T-cell (primary cell): ENCODE measurements around the gene TYRO3. TPM values are rescaled to one million over a fixed set of nuclear protein-coding genes. Genes with fewer than 3 reads are reported as not detected.

ENCODE experiments used
- ATAC-seq, 4 experiments: fragments of 200-7000 bp in 3 of 4; fragments of 150-1000 bp in 1 of 4; cut with Tn5 transposase; replicated peaks in 1 of 4; 1 replicate in 3 of 4; 2 replicates in 1 of 4; pipeline ENCODE4 v1.10.0; 2021; ENCODE audit warnings: moderate library complexity in 3 of 4, mild to moderate bottlenecking in 2 of 4, moderate number of reproducible peaks in 1 of 4
- CTCF ChIA-PET, 2 donors: fragments of 300-600 bp; sonication (Branson Sonifier 250); formaldehyde crosslinking; loops; one replicate each; lab custom pipeline; 2022; ENCODE audit warnings: antibody characterized with exemption in 2 of 2; lab: Charles Lee
- POLR2A ChIA-PET, 2 donors: fragments of 300-600 bp; sonication (Branson Sonifier 250); formaldehyde crosslinking; loops; one replicate each; lab custom pipeline; 2022; ENCODE audit warnings: antibody characterized with exemption in 2 of 2; lab: Charles Lee
- DNase-seq, 35 experiments: peaks; one replicate each; pipeline versions ENCODE4 v3.0.0 to v3.0.0-alpha.2; 2013 to 2023
- H3K27ac ChIP-seq: one replicate; pipeline ENCODE4 v1.5.1; 2013; ENCODE audit warnings: low read length
- H3K27me3 ChIP-seq, 2 experiments: replicated peaks in 1 of 2; 1 replicate in 1 of 2; 2 replicates in 1 of 2; pipeline versions ENCODE4 v1.6.1 to v1.7.0; 2013; ENCODE audit warnings: low read length in 1 of 2, mixed read lengths in 1 of 2; ENCODE audit not compliant: control insufficient read depth in 2 of 2, insufficient read depth in 2 of 2; ENCODE audit errors: extremely low read depth in 1 of 2
- H3K36me3 ChIP-seq, 2 donors: 1 replicate in 1 of 2; 2 replicates in 1 of 2; pipeline versions ENCODE4 v1.6.1 to v1.7.0; 2013; ENCODE audit warnings: low read length in 1 of 2; ENCODE audit not compliant: control insufficient read depth in 2 of 2, insufficient read depth in 1 of 2; ENCODE audit errors: extremely low read depth in 1 of 2
- H3K4me1 ChIP-seq, 2 experiments: 1 replicate in 1 of 2; 2 replicates in 1 of 2; pipeline versions ENCODE4 v1.6.1 to v1.7.0; 2013; ENCODE audit warnings: low read length in 2 of 2, mixed read lengths in 1 of 2; ENCODE audit not compliant: insufficient read depth in 2 of 2, control insufficient read depth in 1 of 2; ENCODE audit errors: extremely low read depth in 1 of 2
- H3K4me3 ChIP-seq, 2 donors: 1 replicate in 1 of 2; 2 replicates in 1 of 2; pipeline versions ENCODE4 v1.5.1 to v1.7.0; 2013; ENCODE audit warnings: mild to moderate bottlenecking in 2 of 2, low read length in 1 of 2, moderate library complexity in 1 of 2; ENCODE audit not compliant: control insufficient read depth in 1 of 2; ENCODE audit errors: extremely low read depth in 1 of 2
- H3K9me3 ChIP-seq: 2 replicates; pipeline ENCODE4 v1.7.0; 2013
- H3K27ac Mint-ChIP-seq, 2 donors: one replicate each; pipeline ENCODE4 v1.8.0; 2020 to 2021; ENCODE audit warnings: mild to moderate bottlenecking in 2 of 2, mixed read lengths in 2 of 2
- H3K27me3 Mint-ChIP-seq, 2 donors: one replicate each; pipeline ENCODE4 v1.8.0; 2021 to 2022; ENCODE audit warnings: mixed read lengths in 2 of 2
- H3K36me3 Mint-ChIP-seq: one replicate; pipeline ENCODE4 v1.8.0; 2021; ENCODE audit warnings: mixed read lengths
- H3K4me1 Mint-ChIP-seq, 3 donors: one replicate each; pipeline ENCODE4 v1.8.0; 2020 to 2022; ENCODE audit warnings: mixed read lengths in 3 of 3, mild to moderate bottlenecking in 1 of 3
- H3K4me3 Mint-ChIP-seq, 3 donors: one replicate each; pipeline ENCODE4 v1.8.0; 2020 to 2022; ENCODE audit warnings: mild to moderate bottlenecking in 3 of 3, mixed read lengths in 3 of 3, moderate library complexity in 3 of 3
- H3K9me3 Mint-ChIP-seq, 3 donors: one replicate each; pipeline ENCODE4 v1.8.0; 2020 to 2022; ENCODE audit warnings: mixed read lengths in 3 of 3
- WGBS: methylation state at CpG from one replicate; pipeline ENCODE4 v1.1.5; 2013; ENCODE audit warnings: missing lambda C conversion rate; ENCODE audit not compliant: insufficient coverage; 5-methylcytosine and 5-hydroxymethylcytosine counted together
- total RNA-seq, 35 experiments: library from RNA in 6 of 35; stranded (reverse) in 6 of 35; fragments of 120-200 nt in 1 of 35; gene quantifications; one replicate each; pipeline versions ENCODE4 v1.2.1 to v1.2.4 and lab custom pipeline; 2013 to 2026

Gene TYRO3
- total RNA-seq, 5 donors from 2014 or later (not counting 1 experiment from before 2014, with no cell fraction given), result 0.62 to 1.5 (median 0.78) TPM; not detected in 1

- ATAC-seq (no peak), DNase-seq (no peak)
- CTCF ChIA-PET, result no interaction called here
- no peak overlapping the region for H3K4me3 Mint-ChIP-seq
- H3K36me3 Mint-ChIP-seq, result peaks cover 48% of the 10 kb centered on the region
- Histone ChIP-seq H3K9me3 (no peaks in the 10 kb centered on the region), H3K4me1 (no peaks in the 10 kb centered on the region), H3K4me3 (no peak overlapping the region), H3K27ac (no peak overlapping the region), H3K36me3 (peaks cover 29 to 77% of the 10 kb centered on the region in 2 donors), H3K27me3 (no peaks in the 10 kb centered on the region)
- H3K9me3 Mint-ChIP-seq, result no peaks in the 10 kb centered on the region
- peaks cover 0 to 5% (median 0%) of the 10 kb centered on the region in 3 donors for H3K4me1 Mint-ChIP-seq
- H3K27me3 Mint-ChIP-seq, result no peaks in the 10 kb centered on the region
- POLR2A ChIA-PET, result no interaction called here
- WGBS, result 94% methylated on average over 3 of the region's 6 CpGs
- H3K27ac Mint-ChIP-seq, result no peak overlapping the region
These were observed 28.6 kb upstream of the TYRO3 start for GRCh38 chr15:41530363-41530956.

GRCh38 chr15:41535544-41535943, 23.5 kb upstream of the TYRO3 start:
- ATAC-seq (no peak), DNase-seq (no peak)
- H3K4me1 ChIP-seq, result peaks cover 0 to 6% of the 10 kb centered on the region in 2 experiments
- Mint-ChIP-seq H3K27me3 (no peaks in the 10 kb centered on the region), H3K4me1 (peaks cover 0 to 10% (median 7%) of the 10 kb centered on the region in 3 donors), H3K9me3 (no peaks in the 10 kb centered on the region), H3K27ac (no peak overlapping the region), H3K36me3 (peaks cover 35% of the 10 kb centered on the region), H3K4me3 (no peak overlapping the region)
- H3K4me3 ChIP-seq, result no peak overlapping the region
- no peaks in the 10 kb centered on the region for H3K27me3 ChIP-seq
- no peaks in the 10 kb centered on the region for H3K9me3 ChIP-seq
- 83% methylated on average over 1 of the region's 1 CpG for WGBS
- H3K27ac ChIP-seq, result no peak overlapping the region
- H3K36me3 ChIP-seq, result peaks cover 17 to 46% of the 10 kb centered on the region in 2 donors
- POLR2A ChIA-PET, result no interaction called here
- CTCF ChIA-PET, result no interaction called here

- CTCF ChIA-PET, result no interaction called here
These were observed 22.1 kb upstream of the TYRO3 start for GRCh38 chr15:41536866-41537265.

GRCh38 chr15:41543521-41543870, 15.5 kb upstream of the TYRO3 start:
- peak overlapping the region; percentile 81 to 90 for H3K27ac Mint-ChIP-seq
- H3K36me3 Mint-ChIP-seq, result no peaks in the 10 kb centered on the region
- ChIA-PET POLR2A (interaction anchor here in 1 of 2 donors (0.5 kb wide), 1 partner anchor 626 kb away, joined by 6 read pairs; no protein-coding TSS in a partner anchor), CTCF (interaction anchor here in 1 of 2 donors (2.6 kb wide), 1 partner anchor 14 kb away, joined by 21 read pairs; no protein-coding TSS in a partner anchor)
- H3K27ac ChIP-seq, result peak overlapping the region; percentile 47
- peaks cover 5 to 15% of the 10 kb centered on the region in 2 experiments for H3K4me1 ChIP-seq
- H3K4me3 ChIP-seq, result peak overlapping the region; percentile 66 to 99
- no peaks in the 10 kb centered on the region for H3K36me3 ChIP-seq
- H3K27me3 Mint-ChIP-seq, result no peaks in the 10 kb centered on the region
- no peaks in the 10 kb centered on the region for H3K27me3 ChIP-seq
- ATAC-seq (no peak), DNase-seq (no peak)
- H3K9me3 Mint-ChIP-seq, result no peaks in the 10 kb centered on the region
- H3K9me3 ChIP-seq, result no peaks in the 10 kb centered on the region
- peak overlapping the region; percentile 92 to 94 (median 93) for H3K4me3 Mint-ChIP-seq
- H3K4me1 Mint-ChIP-seq, result peaks cover 15 to 34% (median 17%) of the 10 kb centered on the region in 3 donors
- WGBS, result 0% methylated on average over 2 of the region's 8 CpGs

More at GRCh38 chr15:41536866-41537265, 22.1 kb upstream of the TYRO3 start:
- no peaks in the 10 kb centered on the region for H3K9me3 Mint-ChIP-seq
- peaks cover 0 to 16% (median 7%) of the 10 kb centered on the region in 3 donors for H3K4me1 Mint-ChIP-seq
- Histone ChIP-seq H3K9me3 (no peaks in the 10 kb centered on the region), H3K27ac (no peak overlapping the region), H3K27me3 (no peaks in the 10 kb centered on the region), H3K36me3 (peaks cover 12 to 38% of the 10 kb centered on the region in 2 donors), H3K4me3 (no peak overlapping the region), H3K4me1 (peaks cover 0 to 6% of the 10 kb centered on the region in 2 experiments)
- no peak for DNase-seq
- POLR2A ChIA-PET, result no interaction called here
- no peak overlapping the region for H3K4me3 Mint-ChIP-seq
- H3K27me3 Mint-ChIP-seq, result no peaks in the 10 kb centered on the region
- WGBS, result 86% methylated on average over 10 of the region's 11 CpGs
- peaks cover 27% of the 10 kb centered on the region for H3K36me3 Mint-ChIP-seq
- no peak overlapping the region for H3K27ac Mint-ChIP-seq
- ATAC-seq, result no peak

GRCh38 chr15:41544650-41545015, 14.4 kb upstream of the TYRO3 start:
- H3K27ac Mint-ChIP-seq, result peak overlapping the region; percentile 9 to 90
- Histone ChIP-seq H3K4me3 (peak overlapping the region; percentile 66 to 99), H3K36me3 (no peaks in the 10 kb centered on the region), H3K9me3 (no peaks in the 10 kb centered on the region), H3K27ac (no peak overlapping the region), H3K4me1 (peaks cover 5 to 15% of the 10 kb centered on the region in 2 experiments), H3K27me3 (peaks cover 0 to 5% of the 10 kb centered on the region in 2 experiments)
- no peaks in the 10 kb centered on the region for H3K9me3 Mint-ChIP-seq
- peak overlapping the region; percentile 92 to 94 (median 93) for H3K4me3 Mint-ChIP-seq
- ChIA-PET CTCF (interaction anchor here (0.5 to 2.6 kb wide), 5 partner anchors 13 to 733 kb away, joined by 4 to 21 read pairs (median 5); no protein-coding TSS in a partner anchor), POLR2A (interaction anchor here in 1 of 2 donors (0.5 to 0.9 kb wide), 3 partner anchors 30 to 393 kb away, joined by 3 to 10 read pairs (median 6); no protein-coding TSS in a partner anchor)
- ATAC-seq (peak in 1 of 4 experiments; percentile 8), DNase-seq (peak in 20 of 35 experiments; percentile 6 to 61 (median 22))
- WGBS, result 70% methylated on average over 10 of the region's 15 CpGs
- no peaks in the 10 kb centered on the region for H3K36me3 Mint-ChIP-seq
- H3K27me3 Mint-ChIP-seq, result no peaks in the 10 kb centered on the region
- H3K4me1 Mint-ChIP-seq, result peaks cover 15 to 34% (median 17%) of the 10 kb centered on the region in 3 donors

- no peak for DNase-seq
- no peak for ATAC-seq
- Mint-ChIP-seq H3K27ac (peak overlapping the region in 1 of 2 donors; percentile 44), H3K9me3 (no peaks in the 10 kb centered on the region), H3K36me3 (no peaks in the 10 kb centered on the region), H3K4me3 (peak overlapping the region; percentile 92 to 94 (median 93)), H3K27me3 (no peaks in the 10 kb centered on the region), H3K4me1 (peaks cover 15 to 34% (median 17%) of the 10 kb centered on the region in 3 donors)
- POLR2A ChIA-PET, result no interaction called here
- Histone ChIP-seq H3K9me3 (no peaks in the 10 kb centered on the region), H3K4me1 (peaks cover 5 to 15% of the 10 kb centered on the region in 2 experiments), H3K4me3 (no peak overlapping the region), H3K36me3 (no peaks in the 10 kb centered on the region), H3K27ac (no peak overlapping the region), H3K27me3 (peaks cover 0 to 5% of the 10 kb centered on the region in 2 experiments)
- WGBS, result 91% methylated on average over 3 of the region's 3 CpGs
- CTCF ChIA-PET, result interaction anchor here in 1 of 2 donors (2.6 kb wide), 1 partner anchor 12 kb away, joined by 21 read pairs; no protein-coding TSS in a partner anchor
These were observed 13.8 kb upstream of the TYRO3 start for GRCh38 chr15:41545218-41545617.
